Adipose tissue (tissue), 3 donors: ENCODE data around the gene PCSK5. TPM values are rescaled to one million over a fixed set of nuclear protein-coding genes. Genes with fewer than 3 reads are reported as not detected.
"Not testable (repeated sequence)": the region's sequence is repeated elsewhere in the genome, so short reads cannot be mapped to it uniquely, and the experiment has no call there.

Experiments used
- H3K27ac ChIP-seq: one replicate; pipeline ENCODE4 v1.5.1; 2013; ENCODE audit warnings: low read depth, low read length
- WGBS, 3 donors: extraction: QIAGEN DNeasy Blood & Tissue Kit; methylation state at CpG; one replicate each; pipeline ENCODE4 v1.1.7; 2013; 5-methylcytosine and 5-hydroxymethylcytosine counted together
- polyA plus RNA-seq, 3 donors: library from polyadenylated mRNA; stranded (reverse); fragments of 200-250 nt; gene quantifications; one replicate each; pipeline ENCODE4 v1.2.3, GENCODE V29; 2013
- donor health status: healthy with polysubstance abuse.
- donor health status: Bipolar disorder and iron deficiency.
- donor health status: healthy.

Gene PCSK5
- polyA plus RNA-seq, 3 donors, result 2.1 to 12.5 (median 8.8) TPM

- WGBS, 3 donors, result 61 to 74% (median 68%) methylated on average over 7 of the region's 7 CpGs
- no peak overlapping the region for H3K27ac ChIP-seq
Observed at GRCh38 chr9:76023715-76024195, 133.3 kb downstream of the PCSK5 start.

GRCh38 chr9:76025286-76025685, 134.8 kb downstream of the PCSK5 start:
- no peak overlapping the region for H3K27ac ChIP-seq
- WGBS, 3 donors, result 94 to 100% (median 97%) methylated on average over 1 of the region's 1 CpG

GRCh38 chr9:76026796-76027195, 136.3 kb downstream of the PCSK5 start:
- H3K27ac ChIP-seq, result no peak overlapping the region
- WGBS, 3 donors, result 92 to 97% (median 92%) methylated on average over 6 of the region's 6 CpGs

GRCh38 chr9:76027416-76027815, 136.9 kb downstream of the PCSK5 start:
- H3K27ac ChIP-seq, result no peak overlapping the region
- WGBS, 3 donors, result 63 to 86% (median 65%) methylated on average over 5 of the region's 5 CpGs

- no peak overlapping the region for H3K27ac ChIP-seq
- 92 to 96% (median 95%) methylated on average over 2 of the region's 2 CpGs for WGBS, 3 donors
Observed at GRCh38 chr9:76027861-76028260, 137.4 kb downstream of the PCSK5 start.

GRCh38 chr9:76032038-76032796, 141.7 kb downstream of the PCSK5 start:
- no peak overlapping the region for H3K27ac ChIP-seq
- 62 to 85% (median 72%) methylated on average over 6 of the region's 6 CpGs for WGBS, 3 donors

GRCh38 chr9:76032797-76033373, 142.4 kb downstream of the PCSK5 start:
- H3K27ac ChIP-seq, result no peak overlapping the region
- WGBS, 3 donors, result 75 to 89% (median 82%) methylated on average over 6 of the region's 6 CpGs

GRCh38 chr9:76034049-76034448, 143.6 kb downstream of the PCSK5 start:
- H3K27ac ChIP-seq, result no peak overlapping the region
- 90 to 99% (median 94%) methylated on average over 3 of the region's 3 CpGs for WGBS, 3 donors

GRCh38 chr9:76036762-76037161, 146.3 kb downstream of the PCSK5 start:
- no peak overlapping the region for H3K27ac ChIP-seq
- WGBS, 3 donors, result 75 to 97% (median 91%) methylated on average over 2 of the region's 2 CpGs

- WGBS, 3 donors, result 87 to 95% (median 89%) methylated on average over 9 of the region's 9 CpGs
- no peak overlapping the region for H3K27ac ChIP-seq
Observed at GRCh38 chr9:76037587-76038225, 147.2 kb downstream of the PCSK5 start.

GRCh38 chr9:76038431-76038830, 148.0 kb downstream of the PCSK5 start:
- no peak overlapping the region for H3K27ac ChIP-seq
- WGBS, 3 donors, result 86 to 97% (median 94%) methylated on average over 2 of the region's 2 CpGs

- no peak overlapping the region for H3K27ac ChIP-seq
- 65 to 87% (median 76%) methylated on average over 3 of the region's 3 CpGs for WGBS, 3 donors
Observed at GRCh38 chr9:76044266-76044819, 153.9 kb downstream of the PCSK5 start.

- 70 to 78% (median 72%) methylated on average over 2 of the region's 2 CpGs for WGBS, 3 donors
- H3K27ac ChIP-seq, result no peak overlapping the region
Observed at GRCh38 chr9:76045221-76045620, 154.7 kb downstream of the PCSK5 start.

- H3K27ac ChIP-seq, result no peak overlapping the region
- WGBS, 3 donors, result 67 to 96% (median 87%) methylated on average over 2 of the region's 2 CpGs
Observed at GRCh38 chr9:76049341-76049740, 158.9 kb downstream of the PCSK5 start.

- no peak overlapping the region for H3K27ac ChIP-seq
- WGBS, 3 donors, result 95 to 98% (median 97%) methylated on average over 11 of the region's 11 CpGs
Observed at GRCh38 chr9:76067696-76068095, 177.2 kb downstream of the PCSK5 start.

GRCh38 chr9:76077537-76077936, 187.1 kb downstream of the PCSK5 start:
- no peak overlapping the region for H3K27ac ChIP-seq

GRCh38 chr9:76081281-76081680, 190.8 kb downstream of the PCSK5 start:
- WGBS, 3 donors, result 86 to 99% (median 96%) methylated on average over 5 of the region's 5 CpGs
- not testable (repeated sequence) for H3K27ac ChIP-seq

GRCh38 chr9:76082057-76082456, 191.6 kb downstream of the PCSK5 start:
- H3K27ac ChIP-seq, result no peak overlapping the region

GRCh38 chr9:76085596-76085995, 195.1 kb downstream of the PCSK5 start:
- no peak overlapping the region for H3K27ac ChIP-seq
- 72 to 92% (median 74%) methylated on average over 2 of the region's 2 CpGs for WGBS, 3 donors
